HEK293 (cell line): ENCODE results near the gene ZNF608.

ENCODE experiments used
- FEZF1 ChIP-seq: fragments of 450-650 bp; formaldehyde crosslinking; IDR thresholded peaks from 2 replicates; pipeline ENCODE4 v1.5.1; 2016; ENCODE audit warnings: missing biosample characterization, missing genetic modification characterization
- GLIS2 ChIP-seq: fragments of 450-650 bp; formaldehyde crosslinking; IDR thresholded peaks from 2 replicates; pipeline ENCODE4 v1.5.1; 2016; ENCODE audit warnings: missing biosample characterization, missing genetic modification characterization
- KLF16 ChIP-seq: fragments of 450-650 bp; formaldehyde crosslinking; IDR thresholded peaks from 2 replicates; pipeline ENCODE4 v1.5.1; 2017; ENCODE audit warnings: missing biosample characterization, missing genetic modification characterization
- KLF7 ChIP-seq: fragments of 450-650 bp; formaldehyde crosslinking; IDR thresholded peaks from 2 replicates; pipeline ENCODE4 v1.5.1; 2016; ENCODE audit warnings: missing biosample characterization, missing genetic modification characterization, borderline replicate concordance
- OVOL3 ChIP-seq: fragments of 450-650 bp; formaldehyde crosslinking; IDR thresholded peaks from 2 replicates; pipeline ENCODE4 v1.5.1; 2016; ENCODE audit warnings: missing biosample characterization, missing genetic modification characterization
- WT1 ChIP-seq: fragments of 450-650 bp; formaldehyde crosslinking; IDR thresholded peaks from 2 replicates; pipeline ENCODE4 v1.5.1; 2016; ENCODE audit warnings: missing biosample characterization, missing genetic modification characterization
- ZBTB10 ChIP-seq: fragments of 450-650 bp; formaldehyde crosslinking; IDR thresholded peaks from 2 replicates; pipeline ENCODE4 v1.5.1; 2016; ENCODE audit warnings: missing biosample characterization, missing genetic modification characterization
- ZBTB44 ChIP-seq: fragments of 450-650 bp; IDR thresholded peaks from 2 replicates; pipeline ENCODE4 v1.5.1; 2018; ENCODE audit warnings: missing biosample characterization, mild to moderate bottlenecking, missing genetic modification characterization
- ZEB2 ChIP-seq: fragments of 450-650 bp; formaldehyde crosslinking; IDR thresholded peaks from 2 replicates; pipeline ENCODE4 v1.5.1; 2016; ENCODE audit warnings: missing biosample characterization, missing genetic modification characterization
- ZFHX2 ChIP-seq: fragments of 450-650 bp; formaldehyde crosslinking; conservative IDR thresholded peaks from 2 replicates; pipeline ENCODE4 v1.5.1; 2016; ENCODE audit warnings: missing biosample characterization, missing genetic modification characterization
- ZFP69B ChIP-seq: fragments of 450-650 bp; formaldehyde crosslinking; IDR thresholded peaks from 2 replicates; pipeline ENCODE4 v1.5.1; 2016; ENCODE audit warnings: missing biosample characterization, missing genetic modification characterization
- ZNF10 ChIP-seq: fragments of 450-650 bp; formaldehyde crosslinking; IDR thresholded peaks from 2 replicates; pipeline ENCODE4 v1.5.1; 2017; ENCODE audit warnings: missing biosample characterization, missing genetic modification characterization
- ZNF146 ChIP-seq: fragments of 450-650 bp; formaldehyde crosslinking; IDR thresholded peaks from 2 replicates; pipeline ENCODE4 v1.5.1; 2016; ENCODE audit warnings: missing biosample characterization, missing genetic modification characterization
- ZNF274 ChIP-seq, 2 experiments: fragments of 200-500 bp in 1 of 2; fragments of 450-650 bp in 1 of 2; sonication (Bioruptor generic) in 1 of 2; formaldehyde crosslinking in 1 of 2; IDR thresholded peaks; 2 replicates each; pipeline versions ENCODE4 v1.5.1 to v1.6.1; 2014 to 2016; ENCODE audit warnings: borderline replicate concordance in 1 of 2, inconsistent platforms in 1 of 2, low read length in 1 of 2, missing biosample characterization in 1 of 2, missing genetic modification characterization in 1 of 2
- ZNF394 ChIP-seq: fragments of 450-650 bp; formaldehyde crosslinking; IDR thresholded peaks from 2 replicates; pipeline ENCODE4 v1.5.1; 2016; ENCODE audit warnings: missing biosample characterization, missing genetic modification characterization, mild to moderate bottlenecking, moderate library complexity, borderline replicate concordance
- ZNF558 ChIP-seq: fragments of 450-650 bp; formaldehyde crosslinking; IDR thresholded peaks from 2 replicates; pipeline ENCODE4 v1.5.1; 2016; ENCODE audit warnings: missing biosample characterization, missing genetic modification characterization
- ZNF629 ChIP-seq: fragments of 450-650 bp; formaldehyde crosslinking; IDR thresholded peaks from 2 replicates; pipeline ENCODE4 v1.5.1; 2017; ENCODE audit warnings: missing biosample characterization, missing genetic modification characterization
- ZNF692 ChIP-seq: fragments of 450-650 bp; formaldehyde crosslinking; IDR thresholded peaks from 2 replicates; pipeline ENCODE4 v1.5.1; 2016; ENCODE audit warnings: missing biosample characterization, missing genetic modification characterization
- ZSCAN16 ChIP-seq: fragments of 450-650 bp; formaldehyde crosslinking; IDR thresholded peaks from 2 replicates; pipeline ENCODE4 v1.5.1; 2016; ENCODE audit warnings: missing biosample characterization, missing genetic modification characterization
- ZXDB ChIP-seq: fragments of 450-650 bp; formaldehyde crosslinking; IDR thresholded peaks from 2 replicates; pipeline ENCODE4 v1.5.1; 2016; ENCODE audit warnings: missing biosample characterization, missing genetic modification characterization
- TF ChIP-seq, protein P1 (sequence below): fragments of 450-650 bp; IDR thresholded peaks from 2 replicates; pipeline ENCODE4 v1.5.1; 2018; ENCODE audit warnings: missing biosample characterization, missing genetic modification characterization
- TF ChIP-seq, protein P2 (sequence below): fragments of 450-650 bp; formaldehyde crosslinking; IDR thresholded peaks from 2 replicates; pipeline ENCODE4 v1.5.1; 2016; ENCODE audit warnings: missing biosample characterization, missing genetic modification characterization
- TF ChIP-seq, protein P3 (sequence below): fragments of 450-650 bp; formaldehyde crosslinking; IDR thresholded peaks from 2 replicates; pipeline ENCODE4 v1.5.1; 2016; ENCODE audit warnings: missing biosample characterization, missing genetic modification characterization, borderline replicate concordance

ZNF608 gene

DNA sequence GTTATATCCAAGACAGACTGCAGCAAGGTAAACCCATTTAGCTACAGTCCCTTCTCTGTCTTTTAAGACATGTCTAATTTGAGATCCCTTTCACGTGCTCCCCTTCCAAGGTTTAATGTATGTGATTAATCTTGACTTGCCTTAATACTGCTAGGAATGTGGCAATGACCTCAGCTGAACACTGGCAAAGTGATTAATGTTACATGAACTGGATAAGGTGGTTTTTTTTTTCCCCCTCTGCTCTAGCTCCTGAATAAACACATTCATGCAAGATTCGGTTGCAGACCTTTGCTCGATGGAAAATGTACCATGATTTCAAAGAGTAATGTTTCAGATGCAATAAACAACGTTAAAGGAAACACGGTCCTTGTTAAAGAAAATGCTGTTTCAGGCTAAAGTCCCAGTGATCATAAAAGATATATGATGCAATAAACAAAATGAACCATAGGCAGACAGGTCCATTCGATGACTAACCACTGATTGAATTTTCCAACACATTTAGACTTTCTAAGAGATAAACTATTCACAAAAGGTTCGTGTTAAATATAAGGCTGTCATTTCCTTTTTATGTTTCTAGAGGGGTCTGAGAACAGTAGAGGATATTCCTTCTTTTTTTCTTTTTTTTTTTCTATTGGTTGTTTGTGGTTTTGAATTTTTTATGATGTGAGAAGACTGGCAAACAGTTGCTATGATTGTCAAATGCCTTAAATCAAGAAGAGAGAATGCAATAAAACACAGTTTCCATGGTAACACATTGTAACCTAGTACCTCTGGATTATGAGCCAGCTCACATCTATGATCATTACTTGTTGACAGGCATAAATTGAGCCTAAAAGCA is 44.7 kb upstream of the ZNF608 start (continued):
- TF ChIP-seq, protein P1, sequence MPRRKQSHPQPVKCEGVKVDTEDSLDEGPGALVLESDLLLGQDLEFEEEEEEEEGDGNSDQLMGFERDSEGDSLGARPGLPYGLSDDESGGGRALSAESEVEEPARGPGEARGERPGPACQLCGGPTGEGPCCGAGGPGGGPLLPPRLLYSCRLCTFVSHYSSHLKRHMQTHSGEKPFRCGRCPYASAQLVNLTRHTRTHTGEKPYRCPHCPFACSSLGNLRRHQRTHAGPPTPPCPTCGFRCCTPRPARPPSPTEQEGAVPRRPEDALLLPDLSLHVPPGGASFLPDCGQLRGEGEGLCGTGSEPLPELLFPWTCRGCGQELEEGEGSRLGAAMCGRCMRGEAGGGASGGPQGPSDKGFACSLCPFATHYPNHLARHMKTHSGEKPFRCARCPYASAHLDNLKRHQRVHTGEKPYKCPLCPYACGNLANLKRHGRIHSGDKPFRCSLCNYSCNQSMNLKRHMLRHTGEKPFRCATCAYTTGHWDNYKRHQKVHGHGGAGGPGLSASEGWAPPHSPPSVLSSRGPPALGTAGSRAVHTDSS, result peak; percentile 54; the same call in 1 of the 2 replicates
- TF ChIP-seq KLF7 (tag by site-specific recombination) (peak; percentile 16; the same call in 1 of the 2 replicates), ZNF274 (IDR thresholded peaks at IDR 0.05; ENCODE audit: low read length) (no peak), ZNF274 (tag by site-specific recombination; IDR thresholded peaks at IDR 0.05; ENCODE audit: borderline replicate concordance) (no peak), WT1 (tag by site-specific recombination) (peak; percentile 37; the same call in 1 of the 2 replicates), ZEB2 (peak; percentile 86), GLIS2 (tag by site-specific recombination) (no peak), ZNF10 (tag by site-specific recombination) (peak; percentile 33; the same call in 1 of the 2 replicates), KLF16 (tag by site-specific recombination) (0 out of 2 replicates have a peak, but pooled peaks have one; percentile 16), ZBTB10 (tag by site-specific recombination) (no peak), ZNF629 (tag by site-specific recombination) (peak; percentile 90), ZNF394 (no peak; the same call in 1 of the 2 replicates), ZFHX2 (tag by site-specific recombination) (no peak), ZNF146 (tag by site-specific recombination) (0 out of 2 replicates have a peak, but pooled peaks have one; percentile 23), ZNF692 (peak; percentile 94), ZXDB (tag by site-specific recombination) (peak; percentile 85), ZBTB44 (tag by site-specific recombination) (peak; percentile 98), OVOL3 (tag by site-specific recombination) (peak; percentile 88; the same call in 1 of the 2 replicates), ZNF558 (tag by site-specific recombination) (peak; percentile 85; the same call in 1 of the 2 replicates), ZFP69B (tag by site-specific recombination) (peak; percentile 90), FEZF1 (tag by site-specific recombination) (peak; percentile 82), ZSCAN16 (tag by site-specific recombination) (no peak)
- TF ChIP-seq, protein P2, sequence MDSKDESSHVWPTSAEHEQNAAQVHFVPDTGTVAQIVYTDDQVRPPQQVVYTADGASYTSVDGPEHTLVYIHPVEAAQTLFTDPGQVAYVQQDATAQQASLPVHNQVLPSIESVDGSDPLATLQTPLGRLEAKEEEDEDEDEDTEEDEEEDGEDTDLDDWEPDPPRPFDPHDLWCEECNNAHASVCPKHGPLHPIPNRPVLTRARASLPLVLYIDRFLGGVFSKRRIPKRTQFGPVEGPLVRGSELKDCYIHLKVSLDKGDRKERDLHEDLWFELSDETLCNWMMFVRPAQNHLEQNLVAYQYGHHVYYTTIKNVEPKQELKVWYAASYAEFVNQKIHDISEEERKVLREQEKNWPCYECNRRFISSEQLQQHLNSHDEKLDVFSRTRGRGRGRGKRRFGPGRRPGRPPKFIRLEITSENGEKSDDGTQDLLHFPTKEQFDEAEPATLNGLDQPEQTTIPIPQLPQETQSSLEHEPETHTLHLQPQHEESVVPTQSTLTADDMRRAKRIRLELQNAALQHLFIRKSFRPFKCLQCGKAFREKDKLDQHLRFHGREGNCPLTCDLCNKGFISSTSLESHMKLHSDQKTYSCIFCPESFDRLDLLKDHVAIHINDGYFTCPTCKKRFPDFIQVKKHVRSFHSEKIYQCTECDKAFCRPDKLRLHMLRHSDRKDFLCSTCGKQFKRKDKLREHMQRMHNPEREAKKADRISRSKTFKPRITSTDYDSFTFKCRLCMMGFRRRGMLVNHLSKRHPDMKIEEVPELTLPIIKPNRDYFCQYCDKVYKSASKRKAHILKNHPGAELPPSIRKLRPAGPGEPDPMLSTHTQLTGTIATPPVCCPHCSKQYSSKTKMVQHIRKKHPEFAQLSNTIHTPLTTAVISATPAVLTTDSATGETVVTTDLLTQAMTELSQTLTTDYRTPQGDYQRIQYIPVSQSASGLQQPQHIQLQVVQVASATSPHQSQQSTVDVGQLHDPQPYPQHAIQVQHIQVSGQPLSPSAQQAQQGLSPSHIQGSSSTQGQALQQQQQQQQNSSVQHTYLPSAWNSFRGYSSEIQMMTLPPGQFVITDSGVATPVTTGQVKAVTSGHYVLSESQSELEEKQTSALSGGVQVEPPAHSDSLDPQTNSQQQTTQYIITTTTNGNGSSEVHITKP (tag by site-specific recombination), result peak; percentile 86
- TF ChIP-seq, protein P3, sequence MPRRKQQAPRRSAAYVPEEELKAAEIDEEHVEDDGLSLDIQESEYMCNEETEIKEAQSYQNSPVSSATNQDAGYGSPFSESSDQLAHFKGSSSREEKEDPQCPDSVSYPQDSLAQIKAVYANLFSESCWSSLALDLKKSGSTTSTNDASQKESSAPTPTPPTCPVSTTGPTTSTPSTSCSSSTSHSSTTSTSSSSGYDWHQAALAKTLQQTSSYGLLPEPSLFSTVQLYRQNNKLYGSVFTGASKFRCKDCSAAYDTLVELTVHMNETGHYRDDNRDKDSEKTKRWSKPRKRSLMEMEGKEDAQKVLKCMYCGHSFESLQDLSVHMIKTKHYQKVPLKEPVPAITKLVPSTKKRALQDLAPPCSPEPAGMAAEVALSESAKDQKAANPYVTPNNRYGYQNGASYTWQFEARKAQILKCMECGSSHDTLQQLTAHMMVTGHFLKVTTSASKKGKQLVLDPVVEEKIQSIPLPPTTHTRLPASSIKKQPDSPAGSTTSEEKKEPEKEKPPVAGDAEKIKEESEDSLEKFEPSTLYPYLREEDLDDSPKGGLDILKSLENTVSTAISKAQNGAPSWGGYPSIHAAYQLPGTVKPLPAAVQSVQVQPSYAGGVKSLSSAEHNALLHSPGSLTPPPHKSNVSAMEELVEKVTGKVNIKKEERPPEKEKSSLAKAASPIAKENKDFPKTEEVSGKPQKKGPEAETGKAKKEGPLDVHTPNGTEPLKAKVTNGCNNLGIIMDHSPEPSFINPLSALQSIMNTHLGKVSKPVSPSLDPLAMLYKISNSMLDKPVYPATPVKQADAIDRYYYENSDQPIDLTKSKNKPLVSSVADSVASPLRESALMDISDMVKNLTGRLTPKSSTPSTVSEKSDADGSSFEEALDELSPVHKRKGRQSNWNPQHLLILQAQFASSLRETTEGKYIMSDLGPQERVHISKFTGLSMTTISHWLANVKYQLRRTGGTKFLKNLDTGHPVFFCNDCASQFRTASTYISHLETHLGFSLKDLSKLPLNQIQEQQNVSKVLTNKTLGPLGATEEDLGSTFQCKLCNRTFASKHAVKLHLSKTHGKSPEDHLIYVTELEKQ (tag by site-specific recombination), result peak; percentile 54
